HepG2 (cell line): ENCODE results near the gene CRAT. TPM values are rescaled to one million over a fixed set of nuclear protein-coding genes. Genes with fewer than 3 reads are reported as not detected.
A peak's percentile ranks its signal among the peaks of the same experiment; 100 is the strongest.

Experiments used
- DMAP1 ChIP-seq: IDR thresholded peaks from 2 replicates; pipeline ENCODE4 v1.6.1; 2016
- GTF2F1 ChIP-seq: fragments of 150-350 bp; IDR thresholded peaks from 2 replicates; pipeline ENCODE4 v1.6.1; 2014; ENCODE audit warnings: low read length
- ISX ChIP-seq: sonication (generic); formaldehyde crosslinking; conservative IDR thresholded peaks from 2 replicates; pipeline ENCODE4 v1.5.0; 2020; ENCODE audit warnings: missing genetic modification reagents
- POLR2A ChIP-seq, 2 experiments: IDR thresholded peaks; 2 replicates each; pipeline ENCODE4 v1.6.1; 2011; ENCODE audit warnings: low read depth in 2 of 2, low read length in 2 of 2, mild to moderate bottlenecking in 1 of 2, moderate library complexity in 1 of 2; ENCODE audit not compliant: insufficient read depth in 1 of 2
- PRPF4 ChIP-seq: fragments of 200-400 bp; formaldehyde crosslinking; IDR thresholded peaks from 2 replicates; pipeline ENCODE4 v1.6.1; 2016; ENCODE audit warnings: low read length, low read depth; ENCODE audit not compliant: poor library complexity, severe bottlenecking
- SIN3B ChIP-seq: fragments of 150-350 bp; IDR thresholded peaks from 2 replicates; pipeline ENCODE4 v1.6.1; 2014; ENCODE audit warnings: low read length
- SKIL ChIP-seq: sonication (generic); formaldehyde crosslinking; IDR thresholded peaks from 2 replicates; pipeline ENCODE4 v1.8.0; 2022; ENCODE audit warnings: missing genetic modification reagents, mild to moderate bottlenecking, moderate library complexity, borderline replicate concordance
- SPEN ChIP-seq: sonication (generic); formaldehyde crosslinking; IDR thresholded peaks from 2 replicates; pipeline ENCODE4 v1.5.1; 2020; ENCODE audit warnings: low read depth, mild to moderate bottlenecking, missing genetic modification reagents
- TRIM22 ChIP-seq: fragments of 450-650 bp; IDR thresholded peaks from 2 replicates; pipeline ENCODE4 v1.6.1; 2017
- ZBED4 ChIP-seq: sonication (generic); formaldehyde crosslinking; IDR thresholded peaks from 2 replicates; pipeline ENCODE4 v1.4.0; 2020; ENCODE audit warnings: missing genetic modification reagents, borderline replicate concordance
- ZMAT5 ChIP-seq: sonication (generic); formaldehyde crosslinking; IDR thresholded peaks from 2 replicates; pipeline ENCODE4 v1.5.0; 2020; ENCODE audit warnings: mild to moderate bottlenecking, low read depth, missing genetic modification reagents, borderline replicate concordance
- ZNF232 ChIP-seq: sonication (generic); formaldehyde crosslinking; IDR thresholded peaks from 2 replicates; pipeline ENCODE4 v1.4.0; 2020; ENCODE audit warnings: missing genetic modification reagents, borderline replicate concordance
- ZNF329 ChIP-seq: sonication (generic); formaldehyde crosslinking; IDR thresholded peaks from 2 replicates; pipeline ENCODE4 v1.9.0; 2021; ENCODE audit warnings: low read depth, mild to moderate bottlenecking, missing genetic modification reagents
- ZNF414 ChIP-seq: sonication (generic); formaldehyde crosslinking; IDR thresholded peaks from 2 replicates; pipeline ENCODE4 v1.5.0; 2020; ENCODE audit warnings: missing genetic modification reagents
- ZNF616 ChIP-seq: sonication (generic); formaldehyde crosslinking; IDR thresholded peaks from 2 replicates; pipeline ENCODE4 v1.5.0; 2020; ENCODE audit warnings: low read depth, mild to moderate bottlenecking, missing genetic modification reagents
- ZNF724P ChIP-seq: sonication (generic); formaldehyde crosslinking; IDR thresholded peaks from 2 replicates; pipeline ENCODE4 v1.8.0; 2022; ENCODE audit warnings: missing genetic modification reagents, borderline replicate concordance
- ZNF75D ChIP-seq: sonication (generic); formaldehyde crosslinking; IDR thresholded peaks from 2 replicates; pipeline ENCODE4 v1.8.1; 2023; ENCODE audit warnings: missing genetic modification reagents, mild to moderate bottlenecking, borderline replicate concordance
- ZNF777 ChIP-seq: sonication (generic); formaldehyde crosslinking; IDR thresholded peaks from 2 replicates; pipeline ENCODE4 v1.4.0; 2020; ENCODE audit warnings: missing genetic modification reagents
- ZNF782 ChIP-seq: sonication (generic); formaldehyde crosslinking; IDR thresholded peaks from 2 replicates; pipeline ENCODE4 v1.4.0; 2020; ENCODE audit warnings: missing genetic modification reagents, mild to moderate bottlenecking, borderline replicate concordance
- polyA plus RNA-seq, 8 experiments: library from polyadenylated mRNA; depleted of rRNA in 3 of 8; stranded (reverse) in 7 of 8; unstranded in 1 of 8; fragments of >200 nt; fragmentation: Illumina TruSeq in 4 of 8; extraction: Trizol in 4 of 8; gene quantifications; 2 replicates each; pipeline versions ENCODE4 v1.2.1 to v1.2.3, GENCODE V29; 2011 to 2016; ENCODE audit warnings: low read depth in 4 of 8, missing spikeins in 1 of 8, mixed read lengths in 1 of 8; ENCODE audit not compliant: insufficient read depth in 1 of 8
- total RNA-seq, 5 experiments: library from RNA; depleted of rRNA; stranded (reverse); fragments of >200 nt; fragmentation: Illumina TruSeq; extraction: Trizol; gene quantifications; 2 replicates each; pipeline ENCODE4 v1.2.3, GENCODE V29; 2016; ENCODE audit warnings: low read depth in 1 of 5

Gene CRAT
- total and polyA plus RNA-seq, 2 of the 13 experiments (the other 11 are each of a cell fraction or from before 2014, with no cell fraction given): 26.1 to 26.6 TPM

- TF ChIP-seq SPEN (CRISPR knock-in tag): 0 out of 2 replicates have a peak, but pooled peaks have one; percentile 33
- no peak for TF ChIP-seq SKIL (CRISPR knock-in tag)
- TF ChIP-seq ZNF724P (CRISPR knock-in tag): no peak
- TF ChIP-seq ZBED4 (CRISPR knock-in tag): no peak
- TF ChIP-seq DMAP1 (CRISPR knock-in tag): no peak
- no peak for TF ChIP-seq ZNF329 (CRISPR knock-in tag)
- no peak for TF ChIP-seq ZNF414 (CRISPR knock-in tag)
- TF ChIP-seq SIN3B: no peak
- no peak for TF ChIP-seq ZNF782 (CRISPR knock-in tag)
- no peak for TF ChIP-seq TRIM22
- no peak for TF ChIP-seq ZNF616 (CRISPR knock-in tag)
- TF ChIP-seq ZNF232: peak; percentile 20; the same call in 1 of the 2 replicates
- no peak for TF ChIP-seq ZNF777 (CRISPR knock-in tag)
- no peak for TF ChIP-seq ZMAT5 (CRISPR knock-in tag)
- no peak for TF ChIP-seq GTF2F1
- TF ChIP-seq PRPF4: no peak
- no peak for TF ChIP-seq POLR2A (IDR thresholded peaks at IDR 0.05; ENCODE audit: insufficient read depth in 1 of 2, low read depth in 2 of 2, low read length in 2 of 2)
- TF ChIP-seq ZNF75D (CRISPR knock-in tag): no peak
- no peak for TF ChIP-seq ISX
Observed at GRCh38 chr9:129059796-129060785, 50.5 kb downstream of the CRAT start (continued).
